Measurements from ENCODE around the gene CHMP4A.

CHMP4A gene

DNA sequence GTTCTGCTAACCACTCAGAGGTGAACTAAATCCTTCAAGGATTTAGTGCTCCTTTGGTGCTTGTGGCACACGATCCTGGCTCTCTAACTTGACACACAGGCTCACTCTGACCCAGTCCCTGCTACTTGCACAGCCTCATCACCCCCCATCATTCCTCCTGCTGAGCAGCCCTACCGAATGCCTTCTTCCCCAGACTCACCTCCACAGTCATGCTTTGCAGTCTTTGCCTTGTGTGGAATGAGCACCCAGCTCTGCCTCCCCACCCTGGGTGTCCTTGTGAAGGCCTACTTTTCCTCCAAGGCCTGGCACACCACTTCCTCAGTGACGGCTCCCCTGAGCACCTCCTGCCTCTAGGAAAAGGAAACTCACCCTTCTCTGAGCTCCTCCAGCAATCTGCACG lies 37.1 kb upstream of the CHMP4A start:
- no peaks in the 10 kb centered on the region for H3K36me3 ChIP-seq (ENCODE audit: low read length)
- TF ChIP-seq EZH2phosphoT487 (conservative IDR thresholded peaks at IDR 0.05; ENCODE audit: low read length): no peak
- TF ChIP-seq, protein P1, sequence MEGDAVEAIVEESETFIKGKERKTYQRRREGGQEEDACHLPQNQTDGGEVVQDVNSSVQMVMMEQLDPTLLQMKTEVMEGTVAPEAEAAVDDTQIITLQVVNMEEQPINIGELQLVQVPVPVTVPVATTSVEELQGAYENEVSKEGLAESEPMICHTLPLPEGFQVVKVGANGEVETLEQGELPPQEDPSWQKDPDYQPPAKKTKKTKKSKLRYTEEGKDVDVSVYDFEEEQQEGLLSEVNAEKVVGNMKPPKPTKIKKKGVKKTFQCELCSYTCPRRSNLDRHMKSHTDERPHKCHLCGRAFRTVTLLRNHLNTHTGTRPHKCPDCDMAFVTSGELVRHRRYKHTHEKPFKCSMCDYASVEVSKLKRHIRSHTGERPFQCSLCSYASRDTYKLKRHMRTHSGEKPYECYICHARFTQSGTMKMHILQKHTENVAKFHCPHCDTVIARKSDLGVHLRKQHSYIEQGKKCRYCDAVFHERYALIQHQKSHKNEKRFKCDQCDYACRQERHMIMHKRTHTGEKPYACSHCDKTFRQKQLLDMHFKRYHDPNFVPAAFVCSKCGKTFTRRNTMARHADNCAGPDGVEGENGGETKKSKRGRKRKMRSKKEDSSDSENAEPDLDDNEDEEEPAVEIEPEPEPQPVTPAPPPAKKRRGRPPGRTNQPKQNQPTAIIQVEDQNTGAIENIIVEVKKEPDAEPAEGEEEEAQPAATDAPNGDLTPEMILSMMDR (IDR thresholded peaks at IDR 0.05; ENCODE audit: insufficient read depth, low read length, poor library complexity, severe bottlenecking): no peak

DNA sequence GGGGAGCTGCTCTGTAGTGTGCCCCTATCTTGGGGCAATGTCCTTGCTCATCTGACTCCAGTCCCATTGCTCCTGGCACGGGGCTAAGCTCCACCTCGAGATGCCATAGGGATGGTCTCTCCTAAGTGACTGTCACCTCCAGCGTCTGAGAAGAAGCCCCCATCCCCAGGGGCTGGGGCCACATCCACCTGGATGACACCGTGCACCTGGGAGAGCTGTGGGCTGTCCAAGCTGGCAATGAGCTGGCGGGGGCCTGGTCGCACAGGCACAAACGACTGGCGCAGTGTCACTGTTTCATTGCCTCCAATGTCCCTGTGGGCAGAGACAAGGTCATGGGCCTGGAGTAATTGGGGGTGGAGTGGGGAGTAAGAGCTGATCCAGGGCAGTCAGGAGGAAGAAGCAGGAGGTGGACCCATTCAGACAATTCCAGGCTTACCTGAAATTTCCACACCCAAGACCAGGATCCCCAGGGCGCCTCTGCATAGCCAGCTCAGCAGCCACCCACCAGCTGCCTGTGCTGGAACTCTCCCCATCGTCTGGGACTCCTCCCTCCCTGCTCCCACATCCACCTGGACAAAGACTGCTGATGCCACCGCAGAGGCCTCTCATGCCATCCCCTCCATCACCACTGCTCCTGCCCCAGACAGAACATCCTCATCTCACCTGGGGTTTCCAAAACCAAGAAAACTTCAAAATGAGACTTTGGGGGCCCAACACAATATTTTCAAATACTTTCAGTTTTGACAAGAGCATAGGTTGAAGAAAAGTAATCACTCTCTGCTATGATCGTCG lies 36.1 kb upstream of the CHMP4A start:
- no peaks in the 10 kb centered on the region for H3K9me3 ChIP-seq (ENCODE audit: insufficient read depth, low read length)
- H3F3A ChIP-seq (ENCODE audit: insufficient read depth): no peaks in the 10 kb centered on the region
- H3K4me3 ChIP-seq (ENCODE audit: insufficient read depth, low read length, poor library complexity, severe bottlenecking): no peak overlapping the region
- H2AFZ ChIP-seq (ENCODE audit: low read depth, low read length, severe bottlenecking): no peak overlapping the region
- H3K79me2 ChIP-seq (ENCODE audit: insufficient read depth, low read length): no peaks in the 10 kb centered on the region
- no peak overlapping the region for H3K9ac ChIP-seq (ENCODE audit: low read length)
- H4K20me1 ChIP-seq (ENCODE audit: low read depth, low read length): no peaks in the 10 kb centered on the region
- H3K27me3 ChIP-seq (ENCODE audit: low read length): no peaks in the 10 kb centered on the region
- TF ChIP-seq, protein P1 (IDR thresholded peaks at IDR 0.05; ENCODE audit: insufficient read depth, low read length, poor library complexity, severe bottlenecking): no peak
- TF ChIP-seq EZH2phosphoT487 (conservative IDR thresholded peaks at IDR 0.05; ENCODE audit: low read length): no peak
- no peak overlapping the region for H3K27ac ChIP-seq (ENCODE audit: low read depth, low read length)
- H3K9me2 ChIP-seq (replicated peaks; ENCODE audit: insufficient read depth, low read length): no peaks in the 10 kb centered on the region
- no peak overlapping the region for H3K4me2 ChIP-seq (ENCODE audit: low read depth, low read length, poor library complexity, severe bottlenecking)
- no peaks in the 10 kb centered on the region for H3K36me3 ChIP-seq (ENCODE audit: low read length)

More for the DNA sequence above, 37.1 kb upstream of the CHMP4A start:
- Histone ChIP-seq H3K9me3 (ENCODE audit: insufficient read depth, low read length) (no peaks in the 10 kb centered on the region), H3K9me2 (replicated peaks; ENCODE audit: insufficient read depth, low read length) (no peaks in the 10 kb centered on the region), H2AFZ (ENCODE audit: low read depth, low read length, severe bottlenecking) (no peak overlapping the region), H3K4me3 (ENCODE audit: insufficient read depth, low read length, poor library complexity, severe bottlenecking) (no peak overlapping the region), H4K20me1 (ENCODE audit: low read depth, low read length) (no peaks in the 10 kb centered on the region), H3K4me2 (ENCODE audit: low read depth, low read length, poor library complexity, severe bottlenecking) (no peak overlapping the region), H3K9ac (ENCODE audit: low read length) (no peak overlapping the region), H3K27ac (ENCODE audit: low read depth, low read length) (no peak overlapping the region), H3K27me3 (ENCODE audit: low read length) (no peaks in the 10 kb centered on the region), H3F3A (ENCODE audit: insufficient read depth) (no peaks in the 10 kb centered on the region), H3K79me2 (ENCODE audit: insufficient read depth, low read length) (no peaks in the 10 kb centered on the region)

DNA sequence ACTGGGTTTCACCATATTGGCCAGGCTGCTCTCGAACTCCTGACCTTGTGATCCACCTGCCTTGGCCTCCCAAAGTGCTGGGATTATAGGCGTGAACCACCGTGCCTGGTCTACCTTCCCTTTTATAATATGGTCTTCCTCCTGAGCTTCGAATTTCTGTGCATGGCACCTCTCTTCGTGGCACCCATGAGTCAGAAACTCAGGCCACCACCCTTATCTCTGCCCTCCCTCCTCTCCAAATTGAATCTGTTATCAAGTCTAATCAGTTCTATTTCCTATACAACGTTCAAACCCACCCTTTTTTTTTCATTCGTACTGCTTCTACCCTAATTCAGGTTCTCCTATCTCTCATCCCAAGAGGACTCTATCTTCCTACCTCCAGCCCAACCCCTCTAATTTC lies 34.1 kb upstream of the CHMP4A start:
- no peak overlapping the region for H2AFZ ChIP-seq (ENCODE audit: low read depth, low read length, severe bottlenecking)
- no peak overlapping the region for H3K27ac ChIP-seq (ENCODE audit: low read depth, low read length)
- H3K9me3 ChIP-seq (ENCODE audit: insufficient read depth, low read length): no peaks in the 10 kb centered on the region
- no peaks in the 10 kb centered on the region for H4K20me1 ChIP-seq (ENCODE audit: low read depth, low read length)
- H3F3A ChIP-seq (ENCODE audit: insufficient read depth): no peaks in the 10 kb centered on the region
- TF ChIP-seq, protein P1 (IDR thresholded peaks at IDR 0.05; ENCODE audit: insufficient read depth, low read length, poor library complexity, severe bottlenecking): no peak
- TF ChIP-seq EZH2phosphoT487 (conservative IDR thresholded peaks at IDR 0.05; ENCODE audit: low read length): no peak
- H3K79me2 ChIP-seq (ENCODE audit: insufficient read depth, low read length): no peaks in the 10 kb centered on the region
- H3K27me3 ChIP-seq (ENCODE audit: low read length): no peaks in the 10 kb centered on the region
- no peaks in the 10 kb centered on the region for H3K36me3 ChIP-seq (ENCODE audit: low read length)
- H3K4me3 ChIP-seq (ENCODE audit: insufficient read depth, low read length, poor library complexity, severe bottlenecking): no peak overlapping the region
- no peak overlapping the region for H3K4me2 ChIP-seq (ENCODE audit: low read depth, low read length, poor library complexity, severe bottlenecking)
- no peaks in the 10 kb centered on the region for H3K9me2 ChIP-seq (replicated peaks; ENCODE audit: insufficient read depth, low read length)
- no peak overlapping the region for H3K9ac ChIP-seq (ENCODE audit: low read length)
